GM18508 (cell line): ENCODE data around the gene MAPK8IP1.
"Not testable (repeated sequence)": the region's sequence is repeated elsewhere in the genome, so short reads cannot be mapped to it uniquely, and the experiment has no call there.

Experiments
- ATAC-seq: cut with Tn5 transposase; IDR thresholded peaks from one replicate; pipeline ENCODE4 v1.9.1; 2021; ENCODE audit warnings: moderate number of reproducible peaks; ENCODE audit not compliant: insufficient read depth, unreplicated experiment

MAPK8IP1 gene

DNA sequence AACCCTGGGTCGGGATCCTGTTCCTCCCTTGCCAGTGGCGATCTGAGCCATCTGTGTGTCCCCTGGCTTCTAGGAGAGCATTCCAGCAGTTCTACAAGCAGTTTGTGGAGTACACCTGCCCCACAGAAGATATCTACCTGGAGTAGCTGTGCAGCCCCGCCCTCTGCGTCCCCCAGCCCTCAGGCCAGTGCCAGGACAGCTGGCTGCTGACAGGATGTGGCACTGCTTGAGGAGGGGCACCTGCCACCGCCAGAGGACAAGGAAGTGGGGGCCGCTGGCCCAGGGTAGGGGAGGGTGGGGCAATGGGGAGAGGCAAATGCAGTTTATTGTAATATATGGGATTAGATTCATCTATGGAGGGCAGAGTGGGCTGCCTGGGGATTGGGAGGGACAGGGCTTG, 20.1 kb downstream of the MAPK8IP1 start:
- ATAC-seq = not testable (repeated sequence)

DNA sequence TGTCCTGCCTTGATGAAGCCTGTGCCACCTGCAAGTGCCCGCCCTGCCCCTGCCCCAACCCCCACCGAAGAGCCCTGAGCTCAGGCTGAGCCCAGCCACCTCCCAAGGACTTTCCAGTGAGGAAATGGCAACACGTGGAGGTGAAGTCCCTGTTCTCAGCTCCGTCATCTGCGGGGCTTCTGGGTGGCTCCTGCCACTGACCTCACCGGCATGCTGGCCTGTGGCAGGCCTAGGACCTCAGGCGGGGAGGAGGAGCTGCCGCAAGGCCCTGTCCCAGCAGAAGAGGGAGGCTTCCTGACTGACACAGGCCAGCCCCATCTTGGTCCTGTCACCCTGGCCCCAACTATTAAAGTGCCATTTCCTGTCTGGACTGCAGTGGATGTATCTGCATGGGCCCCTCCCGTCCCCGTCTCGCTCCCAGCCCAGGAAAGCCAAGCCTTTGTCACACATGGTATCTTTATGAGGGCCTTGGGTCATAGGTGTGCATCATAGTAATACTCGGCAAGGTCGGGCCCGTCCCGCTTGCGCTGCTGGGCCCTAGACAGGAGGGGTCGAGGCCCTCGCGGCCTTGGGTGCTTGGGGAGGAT, 20.7 kb downstream of the MAPK8IP1 start:
- ATAC-seq = no peak

DNA sequence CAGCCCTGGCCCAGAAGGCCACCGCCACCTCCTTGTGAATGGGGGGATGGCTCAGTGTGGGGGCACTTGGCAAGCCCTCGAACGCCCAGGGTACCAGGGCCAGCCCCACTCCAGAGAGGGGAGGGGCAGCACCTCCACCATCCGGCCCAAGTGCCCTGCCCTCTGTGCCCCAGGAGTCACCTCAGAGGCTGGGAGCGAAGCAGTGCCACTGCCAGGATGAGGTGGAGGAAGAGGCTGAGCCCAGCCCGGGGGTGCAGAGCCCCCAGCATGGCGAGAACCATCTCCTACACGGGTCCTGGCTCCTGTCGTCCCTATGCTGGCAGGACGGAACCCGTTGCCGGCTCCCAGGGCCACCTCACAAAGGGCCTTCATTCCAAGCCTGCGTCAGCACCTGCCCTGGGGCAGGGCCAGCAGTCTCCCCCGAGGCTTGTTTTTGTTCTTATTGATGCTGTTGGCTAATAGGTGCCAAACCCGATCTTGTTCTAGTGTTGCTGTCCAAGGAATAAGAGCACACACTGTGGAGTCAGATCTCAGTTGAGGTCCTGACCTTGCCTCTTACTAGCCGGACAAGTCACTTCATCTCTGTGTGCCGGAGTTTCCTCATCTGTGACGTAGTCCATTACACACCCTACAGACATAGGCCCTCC, 21.6 kb downstream of the MAPK8IP1 start, which contains the start of gene FREY1:
Gene FREY1, minus strand, starts transcription at position 307 of the 647 bp plus-strand sequence. Its CDS starts 26 bp downstream, at position 281.
- no peak for ATAC-seq

DNA sequence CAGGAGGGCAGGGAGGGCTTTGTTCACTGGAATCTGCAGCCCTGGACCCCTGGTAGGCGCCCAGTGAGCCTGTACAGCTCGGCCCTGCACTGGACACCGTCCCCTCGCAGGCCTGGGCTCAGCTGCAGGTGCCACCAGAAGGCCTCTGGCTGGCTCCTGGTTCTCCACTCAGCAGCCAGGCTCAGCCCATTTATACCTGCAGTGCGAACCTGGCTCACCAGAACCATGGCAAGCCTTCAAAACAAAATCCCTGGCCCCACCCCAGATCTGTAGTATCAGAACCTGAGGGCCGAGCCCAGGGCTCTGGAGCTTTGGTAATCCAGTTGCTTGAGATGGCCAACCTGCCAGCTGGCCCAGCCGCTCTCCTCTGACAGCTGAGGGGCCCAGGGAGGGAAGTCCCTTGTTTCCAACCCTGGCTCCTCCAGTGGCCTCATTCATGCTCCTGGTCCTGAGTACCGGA, 22.5 kb downstream of the MAPK8IP1 start:
- ATAC-seq = no peak

DNA sequence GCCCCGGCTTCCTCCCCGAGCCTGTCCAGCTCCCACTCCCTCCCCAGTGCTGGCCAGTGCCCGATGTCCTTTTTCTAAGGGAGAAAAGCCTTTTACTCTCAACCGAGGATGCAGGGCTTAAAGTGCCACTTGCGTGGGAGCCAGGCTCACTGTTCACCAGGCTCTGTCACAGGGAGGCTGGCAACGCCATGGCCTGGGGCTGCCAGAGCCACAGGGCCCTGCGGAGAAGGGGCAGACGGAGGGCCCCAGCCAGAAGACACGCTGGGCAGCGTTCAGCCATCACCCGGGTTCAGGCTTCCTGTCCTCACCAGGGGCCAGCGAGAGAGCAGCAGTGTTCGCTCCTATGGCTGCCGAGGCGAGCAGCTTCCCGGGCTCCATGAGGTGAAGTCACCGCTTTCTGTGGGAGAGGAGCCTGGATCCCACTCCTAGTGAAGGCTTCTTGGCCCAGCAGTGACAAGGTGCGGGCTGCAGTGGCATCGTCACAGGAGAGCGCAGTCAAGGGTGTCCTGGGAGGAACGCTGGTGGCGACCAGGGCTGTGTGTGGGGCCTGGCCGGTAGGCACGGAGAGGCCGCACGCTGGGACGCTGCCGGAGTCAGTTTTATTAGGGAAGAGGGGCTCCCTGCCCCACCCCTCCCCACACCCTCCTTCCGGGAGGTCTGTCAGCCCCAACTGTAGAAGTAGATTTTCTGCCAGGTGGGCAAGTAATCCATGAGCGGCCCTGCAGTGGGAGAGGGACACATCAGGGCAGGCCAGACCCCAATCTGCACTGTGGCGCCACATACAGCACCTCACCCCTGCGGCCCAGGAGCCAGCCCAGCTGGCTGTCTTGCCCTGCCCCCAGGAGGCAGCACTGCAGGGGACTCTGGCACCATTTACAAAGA, 24.4 kb downstream of the MAPK8IP1 start:
- no peak for ATAC-seq

DNA sequence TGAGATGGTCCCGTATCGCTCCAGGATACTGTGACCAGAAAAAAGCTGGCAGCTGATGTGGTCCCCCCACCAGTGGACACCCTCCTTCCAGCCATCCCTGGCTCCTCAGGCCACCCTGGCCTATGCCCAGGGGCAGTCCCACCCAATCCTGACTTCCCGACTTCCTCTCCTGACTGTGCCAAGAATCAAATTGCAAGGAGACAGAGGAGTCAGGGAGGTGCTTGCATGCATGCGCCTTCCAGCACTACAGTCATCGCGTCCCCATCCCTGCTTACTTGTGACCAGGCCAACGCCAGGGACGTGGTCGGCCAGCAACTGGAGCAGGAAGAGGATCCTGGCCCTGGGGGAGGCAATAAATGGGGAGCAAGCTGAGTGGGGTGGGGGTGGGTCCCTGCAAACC, 25.2 kb downstream of the MAPK8IP1 start:
- no peak for ATAC-seq

DNA sequence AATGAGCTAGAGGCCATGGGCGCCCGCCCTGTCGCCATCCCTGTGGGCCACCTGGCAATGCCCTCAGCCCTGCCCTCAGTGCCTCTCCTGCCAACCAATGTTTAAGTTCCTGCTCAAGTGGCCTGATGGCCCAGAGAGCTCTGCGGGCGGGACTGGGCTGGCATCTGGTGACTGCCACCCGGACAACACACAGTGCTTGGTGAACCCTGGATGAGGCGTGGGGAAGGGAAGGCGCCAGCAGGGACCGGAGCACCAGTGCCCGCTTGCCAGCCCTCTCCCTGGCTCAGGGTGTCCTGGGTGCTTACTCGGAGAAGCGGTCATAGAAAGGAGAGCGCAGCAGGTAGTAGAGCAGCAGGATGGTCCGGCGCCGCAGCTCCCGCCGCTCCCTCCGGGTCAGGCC, 28.1 kb downstream of the MAPK8IP1 start:
- no peak for ATAC-seq

DNA sequence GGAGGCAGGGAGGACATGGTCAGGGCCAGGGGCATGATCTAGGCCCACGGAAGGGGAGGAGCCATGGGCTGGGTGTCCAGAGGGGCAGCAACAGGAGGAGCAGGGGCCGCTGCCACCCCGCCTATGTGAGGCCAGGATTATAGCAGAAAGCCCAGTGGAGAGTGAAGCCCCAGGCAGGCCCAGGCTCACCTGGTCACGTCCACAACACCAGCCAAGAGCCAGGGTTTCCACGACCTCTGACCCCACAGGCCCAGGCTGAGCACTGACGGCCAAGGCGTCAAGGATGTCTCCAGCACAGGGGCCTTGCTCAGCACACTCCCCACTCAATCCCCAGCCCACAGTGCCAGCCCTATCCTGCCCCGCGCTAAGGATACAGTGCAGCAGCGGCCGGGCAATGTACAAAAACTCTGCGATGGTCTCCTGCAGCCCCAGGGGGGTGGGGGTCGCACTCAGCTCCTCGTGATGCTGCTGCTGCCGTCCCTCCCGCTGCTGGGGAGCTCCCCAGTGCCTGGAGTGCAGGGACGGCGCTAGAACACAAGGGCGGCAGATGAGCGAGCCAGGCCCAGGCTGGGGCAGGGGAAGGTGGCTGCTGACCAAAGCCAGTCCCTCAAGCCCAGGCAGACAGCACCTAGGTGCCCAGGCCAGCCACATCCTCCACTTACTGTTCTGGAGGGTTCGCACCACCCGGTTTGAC, 28.6 kb downstream of the MAPK8IP1 start:
- ATAC-seq = no peak

DNA sequence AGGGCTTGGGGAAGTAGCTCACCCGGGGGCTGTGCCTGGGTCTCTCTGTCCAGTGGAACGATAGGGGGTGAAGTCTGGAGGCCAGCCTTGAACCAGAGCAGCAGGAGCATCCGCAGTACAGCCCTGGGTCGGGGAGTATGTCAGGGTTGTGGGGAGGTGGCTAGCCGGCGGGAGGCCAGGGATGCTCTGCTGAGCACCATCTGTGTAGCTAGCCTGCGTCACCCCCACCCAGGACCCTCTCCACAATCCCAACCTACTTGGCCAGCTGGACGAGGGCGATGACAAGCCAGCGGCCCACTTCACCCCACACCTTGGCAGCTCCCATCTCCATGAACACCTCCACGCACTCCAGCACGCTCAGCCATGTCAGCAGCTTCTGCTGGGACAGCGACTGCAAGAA, 30.0 kb downstream of the MAPK8IP1 start:
- ATAC-seq = no peak

DNA sequence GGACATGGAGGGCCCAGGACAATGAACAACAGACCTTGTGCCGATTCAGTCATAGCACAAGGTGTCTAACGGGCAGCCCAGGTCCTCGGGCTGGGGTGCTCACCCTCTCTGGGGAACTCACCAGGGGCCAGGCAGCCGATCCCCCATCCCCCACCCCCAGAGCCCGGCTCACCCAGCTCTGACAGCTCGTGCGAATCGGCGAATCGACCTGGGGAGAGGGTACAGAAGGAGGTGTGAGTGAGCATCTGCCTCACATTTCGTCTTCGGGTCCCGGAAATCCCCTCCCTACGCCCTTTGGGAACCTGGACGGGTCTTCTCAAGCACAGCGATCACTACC, 31.8 kb downstream of the MAPK8IP1 start:
- ATAC-seq = no peak

DNA sequence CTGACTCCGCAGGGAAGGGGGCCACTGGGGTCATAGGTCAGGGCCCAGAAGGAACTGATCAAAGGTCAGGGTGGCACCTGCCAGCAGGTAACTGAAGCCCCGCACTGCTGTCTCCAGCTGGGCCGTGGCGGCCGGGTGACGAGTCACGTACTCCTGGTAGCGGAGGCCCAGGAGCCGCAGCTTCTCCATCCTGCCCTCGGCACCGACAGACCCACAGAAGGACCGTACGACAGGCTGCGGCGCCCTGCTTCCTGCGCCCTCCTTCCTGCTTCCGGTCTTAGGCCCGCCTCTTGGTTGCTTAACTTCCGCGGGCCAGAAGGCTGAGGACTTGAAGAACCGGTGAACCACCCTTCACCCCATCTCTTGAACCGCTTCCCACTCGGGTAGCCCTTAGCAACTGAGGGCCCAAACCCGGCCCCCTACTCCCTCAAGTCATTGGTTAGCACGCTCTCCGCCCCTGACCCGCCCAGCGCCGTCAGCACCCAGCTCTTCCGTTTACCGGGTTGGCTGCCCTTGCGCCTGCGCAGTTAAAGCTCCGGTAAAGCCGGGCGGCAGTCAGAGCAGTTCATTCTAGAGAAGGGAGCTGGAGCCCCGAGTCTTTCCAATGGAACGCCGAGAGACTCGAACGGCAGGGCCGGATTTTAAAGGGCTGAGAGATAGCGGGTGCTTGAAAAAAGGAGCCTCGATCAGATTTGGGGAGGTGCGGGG, 32.3 kb downstream of the MAPK8IP1 start, which contains the start of gene PEX16:
Gene PEX16, minus strand, starts transcription at position 255 of the 708 bp plus-strand sequence. Its CDS starts 66 bp downstream, at position 189.
- ATAC-seq = peak; percentile 81

DNA sequence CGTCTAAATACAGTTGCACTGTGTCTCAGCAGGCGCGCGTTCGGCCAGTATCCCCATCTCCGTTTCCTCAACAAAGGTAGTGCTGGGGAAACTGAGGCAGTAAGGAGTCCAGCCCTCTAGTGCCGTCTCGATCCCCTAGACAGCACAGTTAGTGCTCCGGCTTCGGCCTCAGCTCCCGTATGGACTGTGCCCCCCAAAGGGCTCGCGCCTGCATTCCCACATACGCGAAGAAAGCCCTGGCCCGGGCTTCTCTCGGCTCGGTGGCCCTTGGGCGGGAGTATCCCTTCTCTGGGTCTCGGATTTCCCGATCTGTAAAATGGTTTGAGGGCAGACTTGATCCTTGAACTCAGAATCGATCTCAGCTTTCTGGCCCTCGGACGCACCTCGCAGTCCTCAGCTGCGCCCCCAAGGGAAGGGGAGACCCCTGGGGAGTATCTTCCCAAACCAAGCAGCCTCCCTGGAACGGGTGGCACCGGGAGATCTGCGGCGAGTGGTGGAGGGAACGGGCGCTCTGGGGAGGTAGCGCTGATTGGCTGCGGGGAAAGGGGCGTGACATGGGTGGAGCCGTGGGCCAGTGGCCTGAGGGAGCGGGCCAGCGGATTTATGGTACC, 33.0 kb downstream of the MAPK8IP1 start:
- ATAC-seq = no peak

DNA sequence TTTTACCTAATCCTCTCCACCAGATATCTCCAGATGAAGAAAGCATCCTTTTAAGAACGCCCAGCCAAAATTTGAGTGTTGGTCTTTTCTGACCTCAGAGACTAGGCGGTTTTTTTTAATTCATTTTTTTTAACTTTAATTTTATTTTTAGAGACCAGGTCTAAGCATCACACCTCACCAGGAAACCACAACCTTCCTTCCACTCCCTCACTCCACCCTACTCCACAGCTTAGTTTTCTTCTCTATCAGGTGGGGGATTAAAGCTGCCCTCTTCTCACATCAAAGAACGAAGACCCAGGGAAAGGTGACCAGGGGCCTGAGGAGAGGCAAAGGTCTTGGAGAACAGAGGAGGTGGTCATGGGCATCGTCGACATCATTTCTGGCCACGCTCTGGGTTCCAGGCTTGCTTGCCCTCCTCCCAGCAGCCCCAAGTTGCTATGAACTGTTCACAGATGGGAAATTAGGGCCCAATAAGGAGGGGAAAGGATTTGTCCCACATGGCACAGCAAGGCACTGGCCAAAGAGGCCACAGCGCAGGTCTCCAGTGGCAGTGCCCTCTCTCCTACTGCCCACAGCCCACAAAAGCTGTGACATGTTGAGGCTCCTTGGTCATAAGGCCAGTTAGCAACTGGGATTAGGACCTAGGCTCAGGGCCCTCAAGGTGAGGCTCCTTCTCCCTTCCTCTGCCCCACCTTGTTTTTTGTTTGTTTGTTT, 33.7 kb downstream of the MAPK8IP1 start:
- ATAC-seq = no peak

DNA sequence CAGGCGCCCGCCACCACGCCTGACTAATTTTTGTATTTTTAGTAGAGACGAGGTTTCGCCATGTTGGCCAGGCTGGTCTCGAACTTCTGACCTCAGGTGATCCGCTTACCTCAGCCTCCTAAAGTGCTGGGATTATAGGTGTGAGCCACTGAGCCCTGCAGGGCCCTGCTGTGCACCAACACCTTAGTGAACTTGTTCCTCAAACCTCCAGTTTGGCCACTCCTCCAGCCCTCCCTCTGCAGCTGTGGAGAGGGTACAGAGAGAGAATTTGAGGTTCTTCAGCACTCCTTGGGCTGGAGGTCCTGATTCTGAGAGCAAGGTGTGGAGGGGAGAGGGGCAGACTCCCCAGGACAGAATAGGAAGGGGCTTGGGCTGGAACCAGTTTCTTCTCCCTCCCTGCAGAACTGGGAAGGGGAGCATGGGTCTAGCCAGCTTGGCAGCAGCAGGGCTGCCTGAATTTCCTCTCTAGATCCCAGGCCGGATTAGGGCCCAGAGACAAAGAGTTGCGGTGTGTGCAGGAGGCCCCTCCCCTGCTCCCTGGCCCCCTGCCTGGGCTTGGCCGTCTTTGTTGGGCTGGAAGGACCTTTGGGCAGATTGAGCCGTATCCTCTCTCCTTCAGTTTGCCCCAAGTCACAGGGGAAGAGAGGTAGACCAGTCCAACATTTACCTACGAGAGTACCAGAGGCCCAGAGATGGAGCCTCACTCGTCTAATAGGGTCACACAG, 34.5 kb downstream of the MAPK8IP1 start:
- no peak for ATAC-seq

DNA sequence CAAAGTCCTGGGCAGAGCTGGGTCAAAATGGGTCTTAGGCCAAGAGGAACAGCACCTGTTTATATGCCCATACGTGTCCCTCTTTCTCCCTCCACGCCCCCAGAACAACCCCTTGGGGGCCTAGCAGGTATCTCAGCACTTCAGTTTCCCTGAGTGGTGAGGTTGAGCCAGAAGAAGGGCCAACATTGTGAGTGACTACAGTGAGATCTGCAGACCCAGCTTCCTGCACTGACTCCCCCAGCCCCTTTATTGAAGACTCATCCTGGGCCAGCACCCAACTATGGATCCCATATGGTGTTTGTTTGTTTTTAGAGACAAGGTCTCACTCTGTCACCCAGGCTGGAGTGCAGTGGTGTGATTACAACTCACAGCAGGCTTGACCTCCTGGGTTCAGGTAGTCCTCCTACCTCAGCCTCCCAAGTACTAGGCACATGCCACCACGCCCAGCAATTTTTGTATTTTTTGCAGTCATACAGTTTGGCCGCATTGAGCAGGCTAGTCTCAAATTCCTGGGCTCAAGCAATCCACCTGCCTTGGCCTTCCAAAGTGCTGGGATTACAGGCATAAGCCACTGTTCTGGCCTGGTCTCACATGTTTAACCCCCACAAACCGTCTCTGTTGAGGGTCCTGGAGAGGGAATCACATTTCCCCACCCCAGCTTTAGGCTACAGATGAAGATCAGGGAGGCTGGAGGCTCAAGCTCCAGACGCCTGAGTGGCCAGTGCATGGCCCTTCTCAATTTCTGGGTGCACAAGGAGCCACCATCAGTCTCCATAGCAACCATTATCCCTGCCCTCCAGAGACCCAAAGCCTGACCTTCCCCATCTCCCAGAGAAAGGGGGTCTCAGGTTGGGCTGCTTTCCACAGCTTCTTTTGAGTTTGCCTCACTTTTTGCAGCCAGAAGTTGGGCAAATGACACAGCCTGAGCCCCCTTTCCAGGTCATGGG, 35.4 kb downstream of the MAPK8IP1 start:
- no peak for ATAC-seq

DNA sequence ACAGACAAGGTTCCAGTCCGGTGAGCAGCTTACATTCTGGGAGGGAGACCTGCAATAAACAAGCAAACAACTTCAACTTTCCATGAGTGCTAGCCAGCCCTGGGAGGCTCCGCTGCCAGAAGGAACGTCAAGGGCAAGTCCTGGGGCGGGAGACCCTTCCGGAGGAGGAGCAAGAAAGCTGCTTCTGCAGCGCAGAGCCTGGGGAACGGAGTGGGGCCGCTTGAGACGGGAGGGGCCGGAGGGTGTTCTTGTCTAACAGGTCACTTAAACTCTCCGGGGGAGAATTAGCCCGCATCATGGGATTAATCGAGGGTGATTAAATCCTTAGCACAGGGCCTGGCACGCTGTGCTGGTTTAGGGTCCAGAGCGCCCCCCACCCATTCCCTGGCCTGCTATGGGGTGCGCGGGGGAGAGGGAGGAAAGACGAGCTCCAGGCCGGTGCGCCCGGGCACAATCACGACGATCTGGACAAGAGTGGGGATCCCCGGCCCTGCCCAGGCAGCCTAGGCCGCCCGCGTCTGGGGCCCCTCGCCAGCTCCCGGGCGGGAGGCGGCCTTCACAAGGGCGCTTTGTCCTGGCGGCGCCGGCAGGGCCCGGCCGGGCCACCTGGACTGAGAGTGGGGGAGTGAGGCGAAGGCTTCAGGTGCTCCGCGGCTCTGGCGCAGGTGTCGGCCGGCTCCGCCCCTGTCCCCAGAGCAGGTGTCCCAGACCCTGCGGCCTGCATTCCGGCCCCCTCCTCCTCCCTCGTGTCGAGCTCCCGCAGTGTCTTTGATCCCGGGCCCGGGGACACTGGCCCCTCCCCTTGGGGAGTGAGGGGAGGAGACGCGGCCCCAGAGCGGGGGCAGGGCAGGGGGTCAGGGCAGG, 36.3 kb downstream of the MAPK8IP1 start:
- no peak for ATAC-seq
